Mononuclear cell (primary cell): Measurements from ENCODE around the gene RNPEPL1. TPM values are rescaled to one million over a fixed set of nuclear protein-coding genes. Genes with fewer than 3 reads are reported as not detected.
A peak's percentile ranks its signal among the peaks of the same experiment; 100 is the strongest.

Source experiments
- H3K27me3 ChIP-seq: 2 replicates; pipeline ENCODE4 v1.6.0; 2011; ENCODE audit warnings: low read length, control low read depth; ENCODE audit not compliant: insufficient read depth
- H3K4me1 ChIP-seq: 2 replicates; pipeline ENCODE4 v1.5.1; 2011; ENCODE audit warnings: mild to moderate bottlenecking, low read length, control low read depth; ENCODE audit not compliant: insufficient read depth
- H3K4me3 ChIP-seq: 2 replicates; pipeline ENCODE4 v1.5.1; 2011; ENCODE audit warnings: mild to moderate bottlenecking, low read length, moderate library complexity
- H3K9me3 ChIP-seq: 2 replicates; pipeline ENCODE4 v1.5.1; 2011; ENCODE audit warnings: low read depth, mild to moderate bottlenecking, control low read depth, low read length
- total RNA-seq: library from RNA; depleted of rRNA; stranded (reverse); fragments of >200 nt; gene quantifications from one replicate; pipeline ENCODE4 v1.2.3, GENCODE V29; 2012

RNPEPL1 gene
- total RNA-seq, 1 donor, result 41.1 TPM

DNA sequence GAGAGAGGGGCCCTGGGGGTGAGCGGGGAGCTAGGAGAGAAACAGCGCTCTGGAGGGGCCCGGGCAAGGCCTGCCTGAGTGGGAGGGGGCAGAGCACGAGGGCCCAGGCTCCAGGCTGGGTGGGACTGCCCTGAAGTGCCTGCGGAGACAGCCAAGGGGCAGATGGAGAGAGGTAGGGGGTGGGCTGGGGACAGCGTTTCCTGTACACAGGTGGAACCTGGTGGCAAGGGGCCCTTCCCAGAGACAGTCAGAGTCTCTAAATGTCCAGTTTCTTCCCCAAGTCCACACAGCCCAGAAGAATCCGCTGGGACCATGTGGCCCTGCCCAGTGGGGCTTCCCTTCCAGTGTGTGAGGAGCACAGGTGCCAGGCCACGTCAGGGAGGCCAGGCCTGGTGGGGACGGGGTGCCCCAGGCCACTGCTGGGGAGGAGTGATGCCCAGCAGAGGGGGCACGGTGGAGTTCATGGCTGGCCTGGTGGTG lies 55.3 kb downstream of the RNPEPL1 start:
- Histone ChIP-seq H3K4me1 (peaks cover 72% of the 10 kb centered on the region), H3K4me3 (no peak overlapping the region), H3K9me3 (no peaks in the 10 kb centered on the region), H3K27me3 (no peaks in the 10 kb centered on the region)

DNA sequence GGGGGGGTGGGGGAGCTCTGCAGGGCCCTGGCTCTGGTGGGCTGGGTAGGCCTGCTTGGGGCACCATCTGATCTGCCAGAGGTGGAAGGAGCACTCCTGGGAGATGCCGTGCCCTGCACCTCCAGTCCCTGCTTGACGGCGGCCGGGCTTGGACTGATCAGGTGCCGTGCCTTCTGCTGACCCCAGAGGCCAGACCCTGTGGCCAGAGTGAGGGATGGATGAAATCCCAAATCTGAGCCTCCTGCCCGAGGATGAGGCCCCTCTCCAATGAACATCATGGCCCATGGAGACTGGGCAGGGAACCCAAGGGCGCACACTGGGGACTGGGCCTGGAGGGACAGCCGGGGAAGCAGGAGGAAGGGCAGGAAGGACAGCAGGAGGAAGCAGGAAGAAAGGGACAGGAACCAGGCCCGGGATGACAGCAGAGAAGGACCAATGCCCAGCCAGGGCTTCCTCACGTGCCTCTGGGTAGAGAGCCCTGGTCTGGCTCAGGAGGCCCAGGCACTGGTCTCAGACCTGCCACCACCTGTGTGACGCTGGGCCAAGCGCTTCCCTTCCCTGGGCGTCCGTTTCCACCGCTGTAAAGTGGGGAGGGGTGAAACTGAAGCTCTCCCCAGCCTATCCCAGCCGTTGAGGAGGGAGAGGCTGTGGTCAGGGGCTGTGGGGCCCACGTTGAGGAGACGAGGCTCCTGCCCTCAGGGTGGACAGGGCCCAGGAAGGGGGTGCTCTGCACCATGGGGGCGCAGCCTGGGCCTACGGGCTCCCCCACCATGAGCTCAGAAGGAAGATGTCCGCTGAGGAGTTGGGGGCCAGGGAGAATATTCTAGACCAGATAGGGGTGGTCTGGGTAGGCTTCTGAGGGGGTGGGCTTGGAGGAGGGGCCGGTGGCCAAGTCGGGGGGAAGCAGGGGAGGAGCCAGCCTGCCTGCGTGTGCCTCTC lies 56.0 kb downstream of the RNPEPL1 start:
- no peaks in the 10 kb centered on the region for H3K9me3 ChIP-seq
- no peak overlapping the region for H3K4me3 ChIP-seq
- peaks cover 72% of the 10 kb centered on the region for H3K4me1 ChIP-seq
- H3K27me3 ChIP-seq, result no peaks in the 10 kb centered on the region

- Histone ChIP-seq H3K27me3 (no peaks in the 10 kb centered on the region), H3K9me3 (no peaks in the 10 kb centered on the region), H3K4me3 (peak within 1 kb of the TSS; percentile 10), H3K4me1 (peaks cover 72% of the 10 kb centered on the region)
These were observed 56.8 kb downstream of the RNPEPL1 start, which contains the start of gene GPR35 for GRCh38 chr2:240624950-240625621. TSS of gene GPR35 (plus strand) at chr2:240625480. CDS start at chr2:240629953, 4,473 bp downstream.

DNA sequence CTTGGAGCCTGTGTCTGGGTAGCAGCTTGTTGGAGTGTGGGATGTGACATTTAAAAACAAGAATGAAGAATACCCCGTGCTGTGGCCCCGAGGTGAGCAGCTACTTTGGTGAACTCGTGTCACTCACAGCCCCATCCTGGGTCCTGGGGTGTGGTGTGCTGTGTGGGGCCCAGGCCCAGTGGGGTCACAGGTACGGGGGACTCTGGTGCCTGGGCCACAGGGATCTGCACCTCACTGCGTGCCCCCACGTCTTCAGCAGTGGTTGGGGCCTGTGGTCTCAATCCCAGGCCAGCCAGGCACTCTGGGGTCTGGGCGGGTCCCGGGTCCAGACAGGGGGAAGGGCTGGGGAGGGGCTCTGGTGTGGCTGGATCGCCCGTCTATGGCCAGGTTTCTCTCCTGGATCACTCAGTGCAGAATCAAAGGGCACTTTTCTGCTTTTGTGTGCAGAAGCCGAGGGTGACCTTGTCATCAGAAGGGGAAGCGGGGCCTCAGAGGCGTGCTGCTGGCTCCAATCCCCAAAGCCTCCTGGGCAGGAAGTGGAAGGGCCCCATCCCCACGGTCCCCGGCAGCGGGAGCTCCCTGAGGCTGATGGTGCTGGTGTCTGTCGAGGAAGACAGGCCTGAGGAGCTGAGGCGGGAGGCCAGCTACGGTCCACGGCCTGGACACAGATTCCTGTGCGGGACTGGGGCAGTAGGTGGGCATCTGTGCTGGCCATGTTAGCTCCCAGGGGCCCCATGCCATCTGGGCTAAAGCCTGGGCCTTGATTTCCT lies 58.4 kb downstream of the RNPEPL1 start:
- Histone ChIP-seq H3K4me1 (peaks cover 56% of the 10 kb centered on the region), H3K27me3 (no peaks in the 10 kb centered on the region), H3K4me3 (no peak overlapping the region), H3K9me3 (no peaks in the 10 kb centered on the region)

GRCh38 chr2:240627736-240628506 lies 59.6 kb downstream of the RNPEPL1 start:
- Histone ChIP-seq H3K4me1 (peaks cover 44% of the 10 kb centered on the region), H3K27me3 (no peaks in the 10 kb centered on the region), H3K9me3 (no peaks in the 10 kb centered on the region), H3K4me3 (no peak overlapping the region)

GRCh38 chr2:240628507-240628807 lies 60.2 kb downstream of the RNPEPL1 start:
- no peak overlapping the region for H3K4me3 ChIP-seq
- no peaks in the 10 kb centered on the region for H3K9me3 ChIP-seq
- H3K27me3 ChIP-seq, result no peaks in the 10 kb centered on the region
- peaks cover 38% of the 10 kb centered on the region for H3K4me1 ChIP-seq

DNA sequence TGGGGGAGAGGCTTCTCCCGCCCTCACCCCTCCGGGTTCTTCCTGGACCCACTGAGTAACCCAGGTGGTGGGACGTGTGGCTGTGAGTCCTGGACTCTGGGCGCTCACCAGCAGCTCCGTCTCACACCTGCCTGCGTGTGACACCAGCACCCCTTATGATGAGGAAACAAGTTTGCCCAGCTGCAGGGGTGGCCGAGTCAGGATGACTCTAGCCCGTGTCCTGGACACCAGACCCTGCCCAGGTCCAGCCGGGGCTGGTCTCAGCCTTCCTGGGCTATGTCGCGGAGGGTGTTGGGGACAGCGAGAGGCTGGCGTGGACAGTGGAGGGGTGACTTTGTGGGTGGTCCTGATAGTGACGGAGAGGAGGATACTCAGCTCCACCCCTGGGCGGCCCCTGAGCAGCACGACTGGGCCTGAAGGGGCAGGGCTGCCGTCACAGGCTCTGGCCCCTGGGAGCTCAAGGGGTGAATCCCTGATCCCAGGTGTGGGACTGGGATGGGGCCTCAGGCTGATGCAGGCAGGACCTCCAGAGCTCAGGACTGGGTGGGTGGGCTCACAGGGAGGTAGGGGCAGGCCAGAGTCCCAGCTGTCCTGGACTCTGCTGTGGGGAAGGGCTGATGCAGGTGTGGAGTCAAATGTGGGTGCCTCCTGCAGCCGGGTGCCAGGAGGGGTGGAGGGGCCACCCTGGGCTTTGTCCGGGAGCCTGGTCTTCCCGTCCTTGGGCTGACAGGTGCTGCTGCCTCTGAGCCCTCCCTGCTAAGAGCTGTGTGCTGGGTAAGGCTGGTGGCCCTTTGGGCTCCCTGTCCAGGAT lies 60.7 kb downstream of the RNPEPL1 start:
- Histone ChIP-seq H3K9me3 (no peaks in the 10 kb centered on the region), H3K4me1 (peaks cover 36% of the 10 kb centered on the region)

DNA sequence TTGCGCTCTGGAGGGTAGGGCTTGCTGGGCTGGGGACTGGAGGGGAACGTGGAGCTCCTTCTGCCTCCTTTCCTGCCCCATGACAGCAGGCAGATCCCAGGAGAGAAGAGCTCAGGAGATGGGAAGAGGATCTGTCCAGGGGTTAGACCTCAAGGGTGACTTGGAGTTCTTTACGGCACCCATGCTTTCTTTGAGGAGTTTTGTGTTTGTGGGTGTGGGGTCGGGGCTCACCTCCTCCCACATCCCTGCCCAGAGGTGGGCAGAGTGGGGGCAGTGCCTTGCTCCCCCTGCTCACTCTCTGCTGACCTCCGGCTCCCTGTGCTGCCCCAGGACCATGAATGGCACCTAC lies 61.3 kb downstream of the RNPEPL1 start:
- Histone ChIP-seq H3K9me3 (no peaks in the 10 kb centered on the region), H3K4me3 (no peak overlapping the region)

More for the DNA sequence above, 60.7 kb downstream of the RNPEPL1 start:
- Histone ChIP-seq H3K4me3 (no peak overlapping the region), H3K27me3 (no peaks in the 10 kb centered on the region)

DNA sequence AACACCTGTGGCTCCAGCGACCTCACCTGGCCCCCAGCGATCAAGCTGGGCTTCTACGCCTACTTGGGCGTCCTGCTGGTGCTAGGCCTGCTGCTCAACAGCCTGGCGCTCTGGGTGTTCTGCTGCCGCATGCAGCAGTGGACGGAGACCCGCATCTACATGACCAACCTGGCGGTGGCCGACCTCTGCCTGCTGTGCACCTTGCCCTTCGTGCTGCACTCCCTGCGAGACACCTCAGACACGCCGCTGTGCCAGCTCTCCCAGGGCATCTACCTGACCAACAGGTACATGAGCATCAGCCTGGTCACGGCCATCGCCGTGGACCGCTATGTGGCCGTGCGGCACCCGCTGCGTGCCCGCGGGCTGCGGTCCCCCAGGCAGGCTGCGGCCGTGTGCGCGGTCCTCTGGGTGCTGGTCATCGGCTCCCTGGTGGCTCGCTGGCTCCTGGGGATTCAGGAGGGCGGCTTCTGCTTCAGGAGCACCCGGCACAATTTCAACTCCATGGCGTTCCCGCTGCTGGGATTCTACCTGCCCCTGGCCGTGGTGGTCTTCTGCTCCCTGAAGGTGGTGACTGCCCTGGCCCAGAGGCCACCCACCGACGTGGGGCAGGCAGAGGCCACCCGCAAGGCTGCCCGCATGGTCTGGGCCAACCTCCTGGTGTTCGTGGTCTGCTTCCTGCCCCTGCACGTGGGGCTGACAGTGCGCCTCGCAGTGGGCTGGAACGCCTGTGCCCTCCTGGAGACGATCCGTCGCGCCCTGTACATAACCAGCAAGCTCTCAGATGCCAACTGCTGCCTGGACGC lies 61.9 kb downstream of the RNPEPL1 start:
- H3K27me3 ChIP-seq, result no peaks in the 10 kb centered on the region
- peaks cover 24% of the 10 kb centered on the region for H3K4me1 ChIP-seq
- H3K4me3 ChIP-seq, result no peak overlapping the region
- no peaks in the 10 kb centered on the region for H3K9me3 ChIP-seq

More for the DNA sequence above, 61.3 kb downstream of the RNPEPL1 start:
- Histone ChIP-seq H3K27me3 (no peaks in the 10 kb centered on the region), H3K4me1 (peaks cover 30% of the 10 kb centered on the region)

Other genes with a start within 250 kb of the RNPEPL1 start
- 0.42 TPM for gene GPC1, start 132.8 kb upstream of the RNPEPL1 start, total RNA-seq
- gene ANKMY1, start 10.5 kb upstream of the RNPEPL1 start, total RNA-seq, result 24.1 TPM
- 12.1 TPM for gene DUSP28, start 8.1 kb upstream of the RNPEPL1 start, total RNA-seq
- gene CAPN10, start 18.2 kb downstream of the RNPEPL1 start, total RNA-seq, result 18.2 TPM
- 40.8 TPM for gene GPR35, start 57.0 kb downstream of the RNPEPL1 start, total RNA-seq
- gene AQP12B, start 114.4 kb downstream of the RNPEPL1 start, total RNA-seq, result not detected
- gene AQP12A, start 123.4 kb downstream of the RNPEPL1 start, total RNA-seq, result not detected